Measurements from ENCODE around the gene PLK2. TPM values are rescaled to one million over a fixed set of nuclear protein-coding genes. Genes with fewer than 3 reads are reported as not detected.

Gene PLK2
- total RNA-seq, 1 donor = 400 TPM

- H3K4me3 ChIP-seq (ENCODE audit: low read depth, low read length) = no peak overlapping the region
- DNase-seq (ENCODE audit: low read depth) = no peak
- no peak for TF ChIP-seq CTCF (IDR thresholded peaks at IDR 0.05; ENCODE audit: insufficient read depth, low read length)
Measured at GRCh38 chr5:58444805-58445204, 15.1 kb downstream of the PLK2 start.

GRCh38 chr5:58440901-58441460 lies 18.9 kb downstream of the PLK2 start:
- no peak for TF ChIP-seq CTCF (IDR thresholded peaks at IDR 0.05; ENCODE audit: insufficient read depth, low read length)
- no peak for DNase-seq (ENCODE audit: low read depth)
- no peak overlapping the region for H3K4me3 ChIP-seq (ENCODE audit: low read depth, low read length)

GRCh38 chr5:58439094-58439644 lies 20.7 kb downstream of the PLK2 start:
- DNase-seq (ENCODE audit: low read depth) = no peak
- no peak for TF ChIP-seq CTCF (IDR thresholded peaks at IDR 0.05; ENCODE audit: insufficient read depth, low read length)
- no peak overlapping the region for H3K4me3 ChIP-seq (ENCODE audit: low read depth, low read length)

GRCh38 chr5:58437661-58438060 lies 22.2 kb downstream of the PLK2 start:
- no peak overlapping the region for H3K4me3 ChIP-seq (ENCODE audit: low read depth, low read length)
- no peak for DNase-seq (ENCODE audit: low read depth)
- TF ChIP-seq CTCF (IDR thresholded peaks at IDR 0.05; ENCODE audit: insufficient read depth, low read length) = no peak

GRCh38 chr5:58431832-58432231 lies 28.1 kb downstream of the PLK2 start:
- no peak for TF ChIP-seq CTCF (IDR thresholded peaks at IDR 0.05; ENCODE audit: insufficient read depth, low read length)
- no peak for DNase-seq (ENCODE audit: low read depth)
- no peak overlapping the region for H3K4me3 ChIP-seq (ENCODE audit: low read depth, low read length)

GRCh38 chr5:58412932-58413331 lies 47.0 kb downstream of the PLK2 start:
- TF ChIP-seq CTCF (IDR thresholded peaks at IDR 0.05; ENCODE audit: insufficient read depth, low read length) = no peak
- no peak for DNase-seq (ENCODE audit: low read depth)
- H3K4me3 ChIP-seq (ENCODE audit: low read depth, low read length) = no peak overlapping the region

GRCh38 chr5:58412081-58412480 lies 47.8 kb downstream of the PLK2 start:
- DNase-seq (ENCODE audit: low read depth) = no peak
- TF ChIP-seq CTCF (IDR thresholded peaks at IDR 0.05; ENCODE audit: insufficient read depth, low read length) = no peak
- H3K4me3 ChIP-seq (ENCODE audit: low read depth, low read length) = no peak overlapping the region
